LNCaP clone FGC (cell line): ENCODE data around the gene KIF1B.

Experiments
- DNase-seq: peaks from one replicate; pipeline ENCODE4 v3.0.0-alpha.2; 2011; ENCODE audit warnings: low read depth
- H3K4me3 ChIP-seq: 2 replicates; pipeline ENCODE4 v1.5.1; 2011; ENCODE audit warnings: mild to moderate bottlenecking, low read depth, low read length, control low read depth
- TF ChIP-seq, protein P1 (sequence below): IDR thresholded peaks from 2 replicates; pipeline ENCODE4 v1.5.1; 2012; ENCODE audit warnings: mild to moderate bottlenecking; ENCODE audit not compliant: control insufficient read depth, insufficient read depth; ENCODE audit errors: extremely low read depth

The KIF1B gene

DNA sequence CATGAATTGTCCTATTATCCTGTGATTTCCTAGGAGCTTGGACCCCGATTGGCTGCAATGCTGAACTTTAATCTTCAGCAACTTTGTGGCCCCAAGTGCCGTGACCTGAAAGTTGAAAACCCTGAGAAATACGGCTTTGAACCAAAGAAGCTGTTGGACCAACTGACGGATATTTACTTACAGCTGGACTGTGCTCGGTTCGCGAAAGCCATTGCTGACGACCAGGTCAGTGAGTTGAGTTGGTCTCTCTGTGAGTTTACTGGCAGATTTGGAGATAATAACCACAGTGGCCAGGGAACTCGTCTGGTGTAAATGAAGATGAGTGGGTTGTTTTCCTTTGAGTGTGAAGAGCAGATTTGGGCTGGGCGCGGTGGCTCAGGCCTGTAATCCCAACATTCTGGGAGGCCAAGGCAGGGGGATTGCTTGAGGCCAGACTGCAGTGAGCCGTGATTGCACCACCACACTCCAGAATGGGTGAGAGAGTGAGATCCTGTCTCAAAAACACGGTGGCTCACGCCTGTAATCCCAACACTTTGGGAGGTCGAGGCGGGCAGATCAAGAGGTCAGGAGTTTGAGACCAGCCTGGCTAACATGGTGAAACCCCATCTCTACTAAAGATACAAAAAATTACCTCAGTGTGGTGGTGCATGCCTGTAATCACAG lies 39.1 kb upstream of the KIF1B start:
- DNase-seq: no peak
- no peak overlapping the region for H3K4me3 ChIP-seq
- TF ChIP-seq, protein P1, sequence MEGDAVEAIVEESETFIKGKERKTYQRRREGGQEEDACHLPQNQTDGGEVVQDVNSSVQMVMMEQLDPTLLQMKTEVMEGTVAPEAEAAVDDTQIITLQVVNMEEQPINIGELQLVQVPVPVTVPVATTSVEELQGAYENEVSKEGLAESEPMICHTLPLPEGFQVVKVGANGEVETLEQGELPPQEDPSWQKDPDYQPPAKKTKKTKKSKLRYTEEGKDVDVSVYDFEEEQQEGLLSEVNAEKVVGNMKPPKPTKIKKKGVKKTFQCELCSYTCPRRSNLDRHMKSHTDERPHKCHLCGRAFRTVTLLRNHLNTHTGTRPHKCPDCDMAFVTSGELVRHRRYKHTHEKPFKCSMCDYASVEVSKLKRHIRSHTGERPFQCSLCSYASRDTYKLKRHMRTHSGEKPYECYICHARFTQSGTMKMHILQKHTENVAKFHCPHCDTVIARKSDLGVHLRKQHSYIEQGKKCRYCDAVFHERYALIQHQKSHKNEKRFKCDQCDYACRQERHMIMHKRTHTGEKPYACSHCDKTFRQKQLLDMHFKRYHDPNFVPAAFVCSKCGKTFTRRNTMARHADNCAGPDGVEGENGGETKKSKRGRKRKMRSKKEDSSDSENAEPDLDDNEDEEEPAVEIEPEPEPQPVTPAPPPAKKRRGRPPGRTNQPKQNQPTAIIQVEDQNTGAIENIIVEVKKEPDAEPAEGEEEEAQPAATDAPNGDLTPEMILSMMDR: no peak

DNA sequence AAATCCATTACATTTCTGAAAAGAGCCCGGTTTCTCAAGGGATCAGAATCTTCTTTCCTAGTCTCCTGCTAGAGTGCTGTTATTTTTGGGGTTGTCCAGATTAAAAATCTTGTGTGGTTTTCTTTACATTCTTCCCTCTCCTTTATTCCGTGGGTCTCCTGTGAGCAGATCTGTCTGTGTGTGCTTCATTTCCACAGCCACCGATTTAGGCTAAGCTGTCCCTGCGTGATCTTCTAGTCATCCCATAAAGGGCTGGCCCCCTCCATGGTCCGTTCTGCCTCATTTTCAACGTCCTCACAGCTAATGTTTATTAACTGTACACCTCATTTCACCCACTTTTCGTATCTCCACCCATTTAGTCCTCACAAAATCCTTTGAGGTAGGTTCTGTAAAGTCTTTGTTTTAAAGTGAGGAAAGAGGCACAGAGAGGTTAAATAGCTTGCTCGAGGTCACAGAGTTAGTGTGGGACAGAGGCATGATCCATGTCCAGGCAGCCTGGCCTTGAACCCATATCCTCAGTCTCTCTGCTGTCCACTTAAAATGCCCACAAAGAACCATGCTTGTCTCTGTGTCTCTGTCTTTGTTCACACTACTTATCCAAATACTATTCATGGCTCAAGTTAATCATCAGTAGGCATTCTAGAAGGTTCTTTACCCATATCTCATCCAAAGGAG lies 38.2 kb upstream of the KIF1B start:
- no peak for DNase-seq
- TF ChIP-seq, protein P1: no peak
- H3K4me3 ChIP-seq: no peak overlapping the region

DNA sequence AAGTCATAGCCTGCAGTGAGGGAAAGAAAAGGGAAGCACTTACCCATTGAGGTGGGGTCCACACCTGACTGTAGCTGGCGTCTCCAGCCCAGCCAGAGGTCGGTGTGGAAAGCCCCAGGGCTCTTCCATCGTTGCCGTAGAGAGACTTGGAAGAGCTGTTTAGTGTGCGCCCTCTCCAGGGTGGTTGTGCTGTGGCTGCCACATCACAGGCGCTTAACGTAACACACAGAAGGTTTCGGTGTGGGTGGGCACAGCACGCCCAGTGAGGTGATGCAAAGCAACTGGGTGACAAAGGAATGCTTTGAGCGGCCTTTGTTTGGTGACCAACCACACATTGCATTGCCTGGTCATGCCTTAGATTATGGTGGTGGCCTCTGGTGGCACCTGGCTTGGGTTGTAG lies 36.8 kb upstream of the KIF1B start:
- no peak overlapping the region for H3K4me3 ChIP-seq
- TF ChIP-seq, protein P1: no peak
- DNase-seq: no peak

DNA sequence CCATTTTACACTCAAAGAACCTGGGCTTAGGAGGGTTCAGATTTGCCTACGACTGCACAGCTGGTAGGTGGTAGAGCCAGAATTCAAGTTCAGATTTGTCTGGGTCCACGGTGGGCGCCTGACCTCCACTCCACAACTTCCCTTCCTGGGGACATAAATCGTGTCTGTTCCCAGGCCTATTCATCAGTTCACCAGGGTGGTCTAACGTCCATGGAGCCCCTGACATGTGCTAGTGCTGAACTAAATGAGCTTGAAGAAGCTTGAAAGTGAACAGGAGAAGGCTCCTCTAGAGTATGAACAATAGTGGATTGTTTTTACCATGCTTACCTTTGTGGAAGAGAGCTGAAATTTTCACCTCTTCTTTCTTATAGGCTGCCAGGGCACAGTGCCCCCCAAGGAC lies 32.5 kb upstream of the KIF1B start:
- DNase-seq: no peak
- TF ChIP-seq, protein P1: no peak
- H3K4me3 ChIP-seq: no peak overlapping the region

DNA sequence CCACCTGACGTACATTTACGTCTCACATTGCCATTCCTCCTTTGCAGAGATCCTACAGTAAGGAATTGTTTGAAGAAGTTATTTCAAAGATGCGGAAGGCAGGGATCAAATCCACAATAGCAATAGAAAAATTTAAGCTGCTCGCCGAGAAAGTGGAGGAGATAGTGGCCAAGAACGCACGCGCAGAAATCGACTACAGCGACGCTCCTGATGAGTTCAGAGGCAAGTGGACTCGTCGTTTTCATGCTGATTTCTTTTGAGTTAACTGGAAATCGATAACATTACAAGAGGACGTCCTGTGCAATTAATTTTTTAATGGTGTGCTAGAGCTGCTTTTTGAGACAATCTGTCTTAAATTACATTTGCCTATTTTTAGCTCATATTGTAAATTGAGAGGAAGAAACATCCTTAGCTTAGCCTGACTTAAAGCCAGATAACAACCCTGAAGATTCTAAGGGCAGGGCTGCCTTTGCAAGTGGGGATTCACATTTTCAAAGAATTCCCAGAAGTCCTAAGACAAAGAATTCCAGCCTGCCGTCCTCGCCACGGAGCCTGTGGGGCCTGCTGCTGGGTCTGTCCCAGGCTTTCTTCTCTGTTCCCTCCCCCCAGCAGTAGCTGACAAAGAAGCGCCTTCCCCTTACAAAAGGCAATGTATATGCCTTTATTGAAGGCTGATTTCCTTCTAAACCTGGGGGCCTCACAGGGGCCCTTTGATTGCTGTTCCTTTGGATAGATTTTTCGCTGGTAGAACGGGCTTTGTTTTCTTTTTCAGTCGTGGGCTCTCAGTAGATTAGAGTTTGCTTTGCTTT lies 31.6 kb upstream of the KIF1B start:
- TF ChIP-seq, protein P1: no peak
- no peak for DNase-seq
- H3K4me3 ChIP-seq: no peak overlapping the region

DNA sequence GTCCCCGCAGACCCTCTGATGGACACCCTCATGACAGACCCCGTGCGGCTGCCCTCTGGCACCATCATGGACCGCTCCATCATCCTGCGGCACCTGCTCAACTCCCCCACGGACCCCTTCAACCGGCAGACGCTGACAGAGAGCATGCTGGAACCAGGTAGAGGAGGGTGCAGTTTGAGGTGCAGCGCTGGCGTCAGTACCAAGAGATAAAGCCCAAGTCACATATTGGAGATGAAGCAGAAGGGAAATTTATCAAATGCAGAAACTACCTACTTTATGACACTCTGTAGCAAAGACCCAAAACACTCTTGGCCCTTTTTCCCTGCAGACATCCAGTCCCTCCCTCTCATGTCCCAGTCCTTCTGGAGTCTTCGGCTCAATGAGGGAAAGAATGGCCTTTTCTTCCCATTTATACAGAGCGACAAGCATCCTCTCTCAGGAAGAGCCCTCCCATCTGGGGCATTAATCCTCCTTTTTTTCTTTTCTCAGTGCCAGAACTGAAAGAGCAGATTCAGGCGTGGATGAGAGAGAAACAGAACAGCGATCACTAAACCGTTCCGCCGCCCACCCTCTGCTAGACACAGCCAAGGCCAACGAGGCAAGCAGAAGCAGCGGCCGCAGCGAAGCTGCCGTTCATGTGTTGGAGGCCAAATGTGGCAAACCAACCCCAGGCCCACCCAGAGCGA lies 30.8 kb upstream of the KIF1B start:
- DNase-seq: no peak
- no peak overlapping the region for H3K4me3 ChIP-seq
- TF ChIP-seq, protein P1: no peak
